ENCODE measurements around the gene PLGLB1.
"Not testable (repeated sequence)": the region's sequence is repeated elsewhere in the genome, so short reads cannot be mapped to it uniquely, and the experiment has no call there.

Gene PLGLB1

DNA sequence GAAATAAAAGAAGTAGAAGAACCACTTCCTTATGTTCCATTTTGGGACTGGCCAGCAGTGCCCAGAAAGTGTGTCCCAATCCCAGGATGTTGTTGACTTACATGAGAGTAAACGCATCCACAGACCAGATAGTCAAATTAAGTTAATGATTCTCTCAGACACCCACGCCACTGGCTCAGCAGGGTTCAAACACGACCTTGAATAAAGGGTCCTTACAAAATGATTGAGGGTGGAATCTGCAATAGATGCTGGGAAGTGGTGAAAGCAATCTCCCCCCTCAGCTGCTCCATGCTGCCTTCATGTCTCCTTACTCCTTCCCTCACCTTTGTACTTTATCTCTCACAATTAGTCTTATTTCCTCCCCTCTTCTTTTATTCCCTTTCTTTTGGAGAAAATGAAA is at the start of gene PLGLB1:
Gene PLGLB1, minus strand, starts transcription at position 101 of the 400 bp plus-strand sequence. Its CDS starts 61 bp downstream, at position 40.
- DNase-seq: not testable (repeated sequence)

DNA sequence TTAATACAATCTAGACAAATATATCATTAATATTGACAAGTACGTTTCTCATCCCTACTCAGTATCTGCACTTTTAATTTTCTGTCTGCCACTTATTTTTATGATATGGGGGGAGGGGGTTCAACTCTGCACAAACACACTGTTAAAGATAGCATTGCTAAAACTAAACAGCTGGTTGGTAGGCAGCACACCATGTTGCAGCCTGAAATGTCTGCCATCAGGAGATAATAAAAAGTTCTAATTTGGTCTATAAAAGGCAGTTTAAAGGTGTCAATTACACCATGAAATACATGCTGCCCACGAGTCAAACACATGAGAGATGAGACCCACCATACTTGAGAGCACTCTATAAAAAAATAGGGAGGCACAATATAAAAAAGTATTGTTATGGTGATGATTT is 42.7 kb upstream of the PLGLB1 start:
- not testable (repeated sequence) for DNase-seq

DNA sequence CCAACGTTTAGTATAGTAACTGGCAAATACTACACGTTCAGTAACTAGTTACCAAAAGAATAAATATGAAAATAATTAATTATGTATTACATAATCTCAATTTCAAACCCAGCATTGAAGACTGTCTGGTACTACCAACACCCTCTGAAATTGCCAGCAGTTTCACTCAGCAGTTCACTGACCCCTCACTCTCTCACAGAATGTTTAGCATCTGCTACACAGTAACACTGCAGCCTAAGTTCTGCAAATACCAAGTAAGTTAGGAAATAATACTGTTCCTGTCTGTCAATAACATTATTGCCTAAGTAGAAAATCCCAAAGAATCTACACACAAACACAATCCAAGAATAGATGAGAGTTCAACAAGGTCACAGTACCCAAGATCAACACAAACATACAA is 41.8 kb upstream of the PLGLB1 start:
- DNase-seq: not testable (repeated sequence)

DNA sequence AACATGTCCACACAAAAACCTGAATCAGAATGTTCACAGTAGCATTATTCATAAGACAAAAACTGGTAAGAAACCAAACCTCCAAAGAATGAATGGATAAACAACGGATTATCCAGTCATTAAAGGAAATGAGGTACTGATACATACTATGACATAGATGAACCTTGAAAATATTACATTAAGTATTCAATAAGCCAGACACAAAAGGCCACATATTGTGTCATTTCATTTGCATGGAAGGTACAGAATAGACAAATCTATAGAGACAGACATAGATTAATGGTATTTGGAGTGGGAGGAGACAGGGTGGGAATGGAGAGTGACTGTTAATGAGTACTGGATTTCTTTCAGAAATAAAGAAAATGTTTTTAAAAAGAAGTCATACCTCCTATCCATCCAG is 39.9 kb upstream of the PLGLB1 start:
- not testable (repeated sequence) for DNase-seq

DNA sequence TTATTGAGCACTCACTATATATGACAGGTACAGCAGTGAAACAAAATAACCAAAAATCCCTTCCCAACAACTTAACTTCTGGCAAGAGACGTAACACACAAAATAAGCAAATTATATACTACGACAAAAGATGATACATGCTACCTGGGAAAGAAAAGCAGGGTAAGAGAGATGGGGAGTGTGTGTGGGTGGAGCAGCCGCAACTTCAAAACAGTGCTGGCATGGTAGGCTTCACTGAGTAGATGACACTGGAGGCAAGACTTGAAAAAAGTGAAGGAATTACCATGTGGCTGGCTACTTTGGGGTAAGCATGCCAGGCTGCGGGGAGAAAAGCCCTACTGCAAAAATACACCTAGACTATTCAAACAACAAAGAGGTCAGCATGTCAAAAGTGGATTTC is 36.0 kb upstream of the PLGLB1 start:
- not testable (repeated sequence) for DNase-seq

DNA sequence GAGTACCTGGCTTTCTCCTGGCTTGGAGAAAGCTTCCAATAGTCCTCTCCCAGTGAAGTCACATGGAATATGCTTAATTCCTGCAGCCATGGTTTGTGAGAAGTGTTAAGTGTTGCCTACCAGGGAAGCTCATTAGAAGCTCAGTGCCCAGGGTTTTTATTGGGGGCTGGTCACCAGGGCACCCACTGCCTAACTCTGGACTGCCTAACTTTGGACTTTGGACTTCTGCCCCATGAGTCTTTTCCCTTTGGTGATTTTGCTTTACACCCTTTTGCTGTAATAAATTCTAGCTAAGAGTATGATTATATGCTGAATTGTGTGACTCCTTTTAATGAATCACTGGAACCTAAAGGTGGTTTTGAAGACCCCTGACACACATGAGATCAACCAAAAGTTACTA is 35.2 kb upstream of the PLGLB1 start:
- not testable (repeated sequence) for DNase-seq

DNA sequence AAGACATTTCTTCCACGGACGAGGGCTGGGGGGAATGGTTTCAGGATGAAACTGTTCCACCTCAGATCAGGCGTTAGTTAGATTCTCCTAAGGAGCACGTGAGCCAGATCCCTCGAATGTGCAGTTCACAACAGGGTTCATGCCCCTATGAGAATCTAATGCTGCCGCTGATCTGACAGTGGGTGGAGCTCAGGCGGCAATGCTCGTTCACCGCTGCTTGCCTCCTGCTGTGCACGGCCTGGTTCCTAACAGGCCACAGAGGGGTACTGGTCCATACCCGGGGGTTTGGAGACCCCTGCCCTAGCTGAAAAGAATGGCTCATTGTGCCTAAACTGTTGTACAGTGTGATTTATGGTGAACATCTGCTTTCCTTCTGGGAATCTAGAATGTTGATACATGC is 34.8 kb upstream of the PLGLB1 start:
- not testable (repeated sequence) for DNase-seq

DNA sequence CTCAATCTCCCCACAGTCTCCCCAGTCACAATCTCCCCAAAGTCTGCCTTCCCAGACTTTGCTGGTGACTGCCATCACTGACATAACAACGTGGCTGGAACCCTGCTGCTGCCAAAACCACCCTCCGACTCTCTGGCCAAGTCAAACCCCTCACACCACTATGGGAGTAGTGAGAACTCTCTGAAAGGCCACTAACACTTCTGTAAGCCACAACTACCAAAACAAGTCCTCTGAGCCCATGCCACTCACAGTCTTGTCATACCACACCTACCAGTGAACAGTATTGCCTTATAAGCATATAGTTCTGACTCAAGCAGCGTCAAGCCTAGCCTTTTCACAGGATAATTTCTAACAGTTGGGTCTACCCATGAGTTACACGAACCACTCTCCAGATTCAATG is 32.7 kb upstream of the PLGLB1 start:
- not testable (repeated sequence) for DNase-seq

DNA sequence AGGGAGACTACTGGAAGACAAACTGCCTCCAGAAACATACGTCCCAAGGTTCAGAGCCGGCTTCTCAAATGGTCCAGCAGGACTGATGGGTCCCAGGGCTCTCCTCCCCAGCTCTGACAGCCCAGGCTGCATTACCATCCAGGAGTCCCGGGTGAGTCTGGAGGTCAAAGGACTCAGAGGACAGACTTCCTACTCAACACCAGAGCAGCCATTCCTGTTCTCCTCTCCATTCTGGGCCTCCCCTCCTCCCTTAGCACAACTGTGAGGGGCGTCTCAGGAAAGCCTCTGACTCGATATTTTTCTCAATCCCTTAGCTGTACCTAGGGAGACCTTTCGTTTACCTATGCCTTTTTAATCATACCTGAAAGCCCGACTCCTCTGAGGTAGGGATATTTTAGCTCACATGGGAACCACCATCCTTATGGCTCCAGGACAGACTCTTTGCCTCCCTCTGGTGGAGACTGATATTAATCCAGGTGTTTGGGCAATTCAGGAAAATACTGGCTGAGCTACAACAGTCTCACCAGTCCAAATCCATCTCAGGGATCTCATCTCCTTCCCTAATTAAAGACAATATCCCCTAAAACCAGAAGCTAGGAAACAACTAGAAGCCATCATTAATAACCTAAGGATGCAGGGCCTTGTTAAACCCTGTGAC is 19.8 kb upstream of the PLGLB1 start:
- DNase-seq: not testable (repeated sequence)

DNA sequence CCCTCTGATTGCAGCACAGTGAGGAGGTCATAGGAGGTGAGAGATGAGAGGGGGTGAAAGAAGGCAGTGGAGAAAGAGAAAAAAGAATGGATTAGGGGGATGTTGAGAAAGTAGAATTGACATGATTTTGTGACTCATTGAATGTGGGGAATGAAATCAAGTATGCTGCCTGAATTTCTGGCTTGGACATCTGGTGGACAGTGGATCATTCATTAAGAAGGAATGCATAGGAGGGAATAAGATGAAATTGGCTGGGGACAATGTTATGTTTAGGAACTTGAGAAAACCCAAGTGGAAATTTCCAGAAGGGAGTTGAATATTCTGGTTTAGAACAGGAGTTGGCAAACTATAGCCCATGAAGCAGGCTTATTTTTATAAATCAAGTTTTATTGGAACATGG is 7.0 kb upstream of the PLGLB1 start:
- DNase-seq: not testable (repeated sequence)

DNA sequence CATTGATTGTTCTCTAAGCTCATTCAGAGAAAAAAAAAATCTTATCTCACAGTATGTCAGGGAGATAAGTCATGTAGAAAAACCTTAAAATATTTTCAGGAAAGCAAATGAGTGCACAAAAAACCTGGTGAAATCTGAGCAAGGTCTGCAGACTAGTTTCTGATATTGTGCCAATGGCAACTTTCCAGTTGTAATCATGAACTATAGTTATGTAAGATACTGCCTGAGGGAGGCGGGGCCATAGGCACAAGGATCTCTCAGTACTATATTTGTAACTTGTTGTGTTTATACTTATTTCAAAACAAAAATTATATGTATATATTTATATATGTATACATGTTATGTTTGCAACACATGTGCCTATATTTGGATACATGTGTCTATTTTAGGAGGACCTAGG is 5.2 kb upstream of the PLGLB1 start:
- not testable (repeated sequence) for DNase-seq

DNA sequence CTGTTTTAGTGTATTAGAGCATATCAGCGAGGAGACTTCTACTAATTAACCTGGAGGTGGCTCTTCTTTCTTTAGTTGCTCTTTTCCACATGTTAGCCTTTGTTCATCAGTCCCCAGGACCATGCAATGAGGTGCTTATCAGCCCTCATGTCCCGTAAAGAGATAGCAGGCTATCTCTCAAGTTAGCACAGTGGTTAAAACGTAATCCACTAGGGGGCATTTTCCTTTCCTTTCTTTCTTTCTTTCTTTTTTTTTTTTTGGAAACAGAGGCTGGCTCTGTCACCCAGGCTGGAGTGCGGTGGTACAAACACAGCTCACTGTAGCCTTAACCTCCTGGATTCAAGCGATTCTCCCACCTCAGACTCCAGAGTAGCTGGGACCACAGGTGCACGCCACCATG is 4.3 kb upstream of the PLGLB1 start:
- not testable (repeated sequence) for DNase-seq

DNA sequence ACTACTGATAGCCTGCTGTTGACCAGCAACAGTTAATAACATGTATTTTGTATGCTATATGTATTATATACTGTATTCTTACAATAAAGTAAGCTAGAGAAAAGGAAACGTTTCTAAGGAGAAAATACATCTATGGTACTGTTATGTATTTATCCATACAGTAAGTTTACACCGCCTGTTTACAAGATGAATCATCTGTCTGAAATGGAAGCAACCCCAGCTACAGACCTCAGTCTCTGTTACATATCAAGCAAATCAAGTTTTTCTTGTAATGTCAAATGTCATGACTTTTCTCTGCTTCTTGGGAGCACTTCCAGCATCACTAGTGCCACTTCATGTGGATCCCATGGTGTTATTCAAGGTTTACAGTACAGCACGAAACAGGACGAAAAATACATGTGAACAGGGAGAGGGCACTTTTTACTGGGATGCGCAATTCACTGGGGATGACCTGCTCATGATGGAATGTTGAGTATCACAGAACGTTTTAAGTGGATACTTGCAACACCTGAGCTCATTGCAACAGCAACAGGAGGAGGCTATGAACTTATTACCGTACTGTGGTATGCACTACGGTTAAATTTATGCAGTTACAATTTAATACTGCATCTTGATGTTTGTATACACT is 2.5 kb upstream of the PLGLB1 start:
- DNase-seq: not testable (repeated sequence)

DNA sequence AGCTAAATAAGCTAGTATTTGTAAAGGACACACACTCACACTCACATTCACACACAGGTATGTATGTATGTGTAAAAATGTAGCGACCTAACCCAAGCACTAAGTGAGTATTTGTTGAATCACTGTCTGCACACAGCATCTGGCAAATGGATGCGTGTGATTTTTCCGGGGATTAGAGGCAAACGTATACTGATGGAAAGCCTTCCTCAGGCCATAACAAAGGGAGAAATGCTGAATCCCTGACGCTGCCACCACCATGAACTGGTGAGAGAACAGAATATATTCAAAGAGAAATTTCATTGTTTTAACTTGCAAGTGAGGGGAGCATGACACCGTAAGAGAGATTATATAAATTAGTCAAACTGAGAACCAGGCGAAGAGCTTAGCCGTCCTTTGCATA is 601 bp downstream of the PLGLB1 start:
- not testable (repeated sequence) for DNase-seq

DNA sequence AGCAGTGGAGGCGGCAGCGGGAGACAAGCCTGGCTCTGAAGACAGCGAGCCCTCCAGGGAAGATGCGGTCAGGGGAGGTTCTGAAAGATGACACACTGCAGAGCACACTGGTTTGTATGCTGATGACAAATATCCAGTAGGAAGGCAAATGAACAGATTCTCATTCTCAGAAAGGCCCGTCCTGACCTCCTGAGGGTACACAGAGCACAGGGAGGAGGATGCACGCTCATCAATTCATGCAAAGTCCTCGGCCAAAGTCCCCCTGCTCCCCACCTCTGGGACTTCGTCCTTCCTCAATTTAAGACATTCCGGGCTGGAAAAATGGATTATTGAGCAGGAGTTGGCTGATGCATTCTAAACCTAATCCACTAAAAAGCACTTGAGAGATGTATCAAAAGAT is 2.6 kb downstream of the PLGLB1 start:
- not testable (repeated sequence) for DNase-seq

DNA sequence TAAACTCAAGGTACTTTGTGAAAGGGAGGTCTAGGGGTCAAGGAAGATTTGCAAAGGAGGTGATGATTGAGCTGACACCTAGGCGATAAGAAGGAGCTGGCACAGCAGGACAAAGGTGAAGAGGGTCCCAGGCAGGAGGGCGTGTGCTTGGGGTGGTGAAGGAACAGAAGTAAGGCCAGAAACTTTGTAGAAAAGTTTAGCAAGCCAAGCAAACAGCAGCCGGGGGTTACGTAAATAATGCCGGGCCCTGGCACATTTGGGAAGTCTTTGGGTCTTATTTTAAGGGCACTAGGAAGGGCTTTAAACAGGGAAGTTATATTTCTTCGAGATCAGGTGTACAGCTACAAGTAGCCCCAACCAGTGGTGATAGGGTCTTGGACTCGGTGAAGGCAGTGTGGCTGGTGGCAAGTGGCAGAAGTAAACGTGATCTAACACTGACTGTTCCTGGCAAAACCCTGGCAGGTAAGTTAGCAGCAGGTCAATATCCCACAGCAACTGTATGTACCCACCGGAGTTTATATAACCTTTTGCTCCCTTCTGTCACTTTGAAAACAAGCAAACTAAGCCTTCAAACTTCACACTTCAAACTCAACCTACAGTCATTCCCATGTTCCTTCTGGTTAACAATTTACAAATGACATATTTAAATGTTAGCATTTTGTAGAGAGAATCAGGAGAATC is 7.0 kb downstream of the PLGLB1 start:
- DNase-seq: not testable (repeated sequence)

DNA sequence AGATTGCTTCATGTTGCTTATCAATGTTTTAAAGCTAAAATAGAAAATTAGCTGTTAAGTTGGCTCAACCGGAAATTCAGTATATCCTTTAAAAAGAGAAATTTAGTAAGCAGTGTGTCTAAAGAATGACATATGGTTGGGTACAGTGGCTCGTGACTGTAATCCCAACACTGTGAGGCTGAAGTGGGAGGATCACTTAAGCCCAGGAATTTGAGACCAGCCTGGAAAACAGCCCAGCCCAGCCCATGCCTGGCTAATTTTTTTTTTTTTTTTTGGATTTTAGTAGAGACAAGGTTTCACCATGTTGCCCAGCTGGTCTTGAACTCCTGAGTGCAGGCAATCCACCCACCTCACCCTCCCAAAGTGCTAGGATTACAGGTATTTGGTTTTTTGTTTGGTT is 17.2 kb downstream of the PLGLB1 start:
- DNase-seq: not testable (repeated sequence)

All from NCI-H748 treated with DMSO at 0.1 percent for 48 hours (cell line).